Measurements from ENCODE around the gene PANK1.

Gene PANK1

DNA sequence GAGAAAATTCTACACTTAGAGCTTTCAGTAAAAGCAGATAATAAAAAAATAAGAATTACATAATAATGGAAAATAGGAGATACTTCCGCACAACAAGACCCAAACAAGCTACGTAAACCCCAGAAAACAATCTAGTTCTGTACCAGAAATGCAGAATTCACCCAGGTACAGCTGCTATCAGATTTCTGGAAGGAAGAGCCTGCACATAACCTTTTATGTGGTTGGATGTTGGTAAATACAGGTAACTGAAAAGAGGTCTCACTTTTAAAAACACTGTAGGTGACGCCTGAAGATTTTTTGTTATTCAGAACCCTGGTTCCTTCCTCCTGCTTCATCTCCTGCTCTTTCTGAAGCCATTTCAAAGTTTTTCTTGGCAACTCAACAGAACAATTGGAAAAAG, 29.9 kb downstream of the PANK1 start:
- no peak for DNase-seq

DNA sequence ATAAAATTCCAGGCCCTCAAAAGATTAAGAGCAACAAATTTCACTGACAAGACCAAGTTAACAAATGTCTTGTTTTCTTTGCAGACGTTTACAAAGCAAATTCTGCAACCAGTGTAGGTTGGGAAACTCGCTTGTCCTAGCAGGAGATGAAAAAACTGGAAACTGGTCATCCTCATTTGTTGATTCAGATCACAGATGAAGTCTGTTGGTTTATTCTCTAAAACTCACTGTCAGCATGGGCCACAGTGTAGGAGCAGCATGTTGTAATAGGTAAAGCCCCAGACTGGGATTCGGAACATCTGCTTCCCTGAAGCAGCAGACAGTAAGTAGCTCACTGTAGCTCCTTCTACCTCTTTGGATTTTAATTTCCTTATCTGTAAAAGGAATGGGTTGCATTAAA, 31.5 kb downstream of the PANK1 start:
- no peak for DNase-seq

DNA sequence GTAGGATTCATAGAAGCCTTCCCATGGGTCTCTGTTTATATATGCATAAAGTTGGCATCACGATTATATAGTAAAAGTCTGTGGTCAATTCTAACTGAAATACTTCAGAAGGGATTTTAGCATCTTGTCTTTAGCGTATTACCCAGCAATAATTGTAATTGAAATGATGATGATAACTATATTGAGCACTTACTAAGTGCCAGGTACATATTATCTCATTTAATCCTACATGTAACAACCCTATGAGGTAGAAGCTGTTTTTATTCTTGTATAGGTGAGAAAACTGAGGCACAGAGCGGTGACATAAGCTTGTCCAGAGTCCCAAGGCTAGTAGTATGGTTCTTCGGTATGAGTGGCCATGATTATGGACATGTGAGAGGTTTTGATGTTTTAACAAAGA, 33.8 kb downstream of the PANK1 start:
- DNase-seq: no peak

DNA sequence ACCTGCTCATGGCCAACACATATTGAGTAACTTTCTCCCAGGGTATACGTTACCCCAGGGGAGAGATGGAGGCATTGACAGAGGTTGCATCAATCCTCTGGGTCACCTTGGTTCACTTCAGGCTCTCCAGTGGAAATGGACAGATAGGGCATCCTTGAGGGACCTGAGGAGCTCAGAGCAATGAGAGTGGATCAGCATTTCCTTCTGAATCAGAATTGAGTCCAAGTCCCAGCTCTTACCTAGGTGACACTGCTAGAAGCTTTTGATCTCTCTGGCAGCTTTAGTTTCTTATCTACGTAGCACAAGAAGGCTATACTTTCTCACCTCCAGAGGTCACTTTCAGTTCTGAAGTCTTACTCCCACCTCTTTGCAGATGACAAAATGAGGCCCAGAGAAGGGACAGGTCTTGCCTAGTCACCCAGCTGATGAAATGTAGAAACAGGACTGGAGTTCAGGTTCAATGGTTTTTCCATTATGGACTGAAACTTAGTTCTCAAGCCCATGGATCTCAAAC, 35.2 kb downstream of the PANK1 start:
- DNase-seq: no peak

DNA sequence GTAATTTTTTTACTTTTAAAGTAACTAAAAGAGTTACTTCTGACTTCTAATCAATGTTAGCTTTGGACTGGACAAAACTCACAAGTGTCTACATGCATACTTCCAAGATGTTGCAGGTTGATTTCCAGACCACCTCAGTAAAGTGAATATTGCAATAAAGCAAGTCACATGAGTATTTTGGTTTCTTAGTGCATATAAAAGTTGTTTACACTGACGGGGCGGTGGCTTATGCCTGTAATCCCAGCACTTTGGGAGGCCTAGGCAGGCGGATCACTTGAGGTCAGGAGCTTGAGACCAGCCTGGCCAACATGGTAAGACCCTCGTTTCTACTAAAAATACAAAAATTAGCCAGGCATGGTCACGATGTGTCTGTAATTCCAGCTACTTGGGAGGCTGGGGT, 40.8 kb downstream of the PANK1 start:
- DNase-seq: no peak

DNA sequence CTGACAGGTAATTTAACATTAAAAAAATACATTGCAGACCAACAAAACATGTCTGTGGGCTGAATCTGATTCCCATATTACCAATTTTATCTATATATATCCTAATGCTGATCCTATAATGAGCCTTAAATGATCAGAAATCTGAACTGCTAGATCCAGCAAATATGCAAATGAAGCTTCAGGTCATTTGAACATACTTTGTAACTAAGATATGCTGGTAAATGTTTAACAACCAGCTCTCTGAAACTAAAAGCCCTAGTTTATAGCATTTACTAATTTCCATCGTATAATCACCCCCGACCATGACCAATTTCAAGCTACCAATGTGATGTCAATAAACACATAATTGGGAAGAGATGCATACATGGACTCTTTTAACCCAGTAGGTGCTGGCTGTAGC, 42.1 kb downstream of the PANK1 start:
- no peak for DNase-seq

DNA sequence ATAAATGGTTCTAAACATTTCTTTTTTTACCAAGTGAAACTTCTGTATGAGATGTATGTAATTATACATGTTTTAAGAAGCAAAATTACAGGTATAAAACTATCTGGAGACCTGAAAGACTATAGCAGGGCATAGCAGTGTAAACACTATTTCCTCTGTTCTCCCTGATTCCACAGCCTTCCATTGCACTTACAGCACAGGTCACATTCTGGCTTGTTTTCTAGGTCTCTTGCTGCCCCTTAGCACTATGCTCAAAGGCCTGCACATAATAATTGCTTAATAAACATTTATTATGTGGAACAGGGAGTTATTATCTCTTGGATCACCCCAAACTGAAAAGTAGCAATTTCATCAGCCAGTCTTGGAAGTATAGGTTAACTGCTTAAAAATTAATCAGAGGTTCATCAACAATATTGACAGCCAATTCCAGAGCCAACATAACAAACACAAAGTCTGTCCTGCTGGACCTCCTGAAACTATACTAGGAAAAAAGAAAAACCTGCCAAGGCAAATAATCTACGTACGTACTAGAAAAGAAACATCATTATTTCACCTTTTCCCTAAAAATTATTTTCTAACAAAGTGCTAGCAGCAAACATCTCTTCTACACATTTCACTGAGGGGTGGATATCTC, 43.2 kb downstream of the PANK1 start:
- no peak for DNase-seq

DNA sequence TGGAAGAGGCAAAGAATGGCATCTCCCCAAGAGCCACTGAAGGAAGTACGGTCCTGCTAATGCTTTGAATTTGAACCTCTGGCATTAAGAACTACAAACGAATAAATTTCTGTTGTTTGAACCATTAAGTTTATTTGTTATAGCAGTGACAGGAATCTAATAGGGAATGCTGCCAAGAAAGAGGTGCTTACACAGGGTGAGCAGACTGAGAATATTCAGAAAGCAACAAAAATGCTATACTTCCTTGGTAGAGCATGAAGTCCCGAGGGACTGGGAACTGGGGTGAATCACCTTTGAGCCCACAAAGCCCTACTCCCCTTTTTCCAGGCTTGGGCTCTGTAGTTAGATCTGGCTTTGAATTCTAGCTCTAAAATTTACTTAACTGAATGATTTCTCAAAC, 45.0 kb downstream of the PANK1 start:
- no peak for DNase-seq

DNA sequence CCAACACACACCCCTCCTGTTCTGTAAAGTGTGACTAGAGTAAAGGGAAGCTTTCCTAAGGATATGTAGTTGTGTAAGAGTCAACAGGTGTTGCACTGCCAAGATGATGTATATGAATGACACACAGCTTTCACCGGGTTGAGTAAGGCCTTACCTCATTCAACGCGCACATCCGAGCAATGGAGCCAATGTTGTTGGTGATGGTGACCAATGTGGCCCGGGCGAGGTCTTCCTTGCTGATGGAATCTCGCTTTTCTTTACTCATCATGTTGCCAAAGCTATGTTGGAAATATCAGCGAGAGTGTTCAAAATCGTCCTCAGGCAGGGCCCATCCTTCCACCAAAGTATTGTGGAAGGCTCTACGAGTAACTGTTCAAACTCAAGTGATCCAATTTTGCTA, 52.0 kb downstream of the PANK1 start:
- DNase-seq: no peak

DNA sequence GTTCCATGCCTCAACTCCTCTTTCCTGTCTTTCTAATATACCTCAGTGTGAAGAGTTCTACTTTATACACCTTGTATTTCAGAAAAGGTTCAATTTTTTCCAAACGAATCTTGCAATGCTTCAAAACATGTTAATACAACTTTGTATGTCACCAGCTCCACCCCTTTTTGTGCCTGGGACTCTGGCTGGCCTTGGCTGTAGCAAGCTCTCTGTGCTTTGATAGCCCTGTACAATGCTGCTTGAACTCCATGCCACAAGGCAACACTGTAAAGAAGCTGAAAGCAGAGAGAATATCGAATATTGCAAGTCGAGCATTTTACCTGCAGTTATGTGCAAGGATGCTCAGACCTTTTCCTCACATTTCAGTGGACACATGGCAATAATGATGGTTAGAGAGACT, 52.5 kb downstream of the PANK1 start:
- no peak for DNase-seq

DNA sequence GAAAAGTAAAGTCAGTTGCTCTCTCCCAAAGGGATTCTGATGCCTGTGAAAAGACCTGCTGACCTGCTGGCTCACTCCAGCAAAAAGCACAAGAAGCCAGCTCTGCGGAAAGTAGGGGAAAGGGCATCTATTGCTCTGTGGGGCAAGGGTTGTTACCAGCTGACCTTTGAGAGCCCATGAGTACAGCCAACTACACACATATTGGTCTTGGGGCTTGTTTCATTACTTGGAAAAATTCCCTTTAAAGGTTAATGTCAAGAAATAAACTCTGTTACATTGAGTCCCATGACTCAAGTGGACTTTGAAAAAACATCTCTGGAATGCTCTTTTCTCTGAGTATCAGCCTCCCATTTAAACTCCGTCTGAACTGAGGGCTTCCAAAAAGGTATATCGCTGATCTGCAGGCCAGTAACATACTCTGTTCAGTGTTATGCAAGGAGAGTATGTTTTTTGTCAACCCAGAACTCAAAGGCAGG, 53.2 kb downstream of the PANK1 start:
- no peak for DNase-seq

DNA sequence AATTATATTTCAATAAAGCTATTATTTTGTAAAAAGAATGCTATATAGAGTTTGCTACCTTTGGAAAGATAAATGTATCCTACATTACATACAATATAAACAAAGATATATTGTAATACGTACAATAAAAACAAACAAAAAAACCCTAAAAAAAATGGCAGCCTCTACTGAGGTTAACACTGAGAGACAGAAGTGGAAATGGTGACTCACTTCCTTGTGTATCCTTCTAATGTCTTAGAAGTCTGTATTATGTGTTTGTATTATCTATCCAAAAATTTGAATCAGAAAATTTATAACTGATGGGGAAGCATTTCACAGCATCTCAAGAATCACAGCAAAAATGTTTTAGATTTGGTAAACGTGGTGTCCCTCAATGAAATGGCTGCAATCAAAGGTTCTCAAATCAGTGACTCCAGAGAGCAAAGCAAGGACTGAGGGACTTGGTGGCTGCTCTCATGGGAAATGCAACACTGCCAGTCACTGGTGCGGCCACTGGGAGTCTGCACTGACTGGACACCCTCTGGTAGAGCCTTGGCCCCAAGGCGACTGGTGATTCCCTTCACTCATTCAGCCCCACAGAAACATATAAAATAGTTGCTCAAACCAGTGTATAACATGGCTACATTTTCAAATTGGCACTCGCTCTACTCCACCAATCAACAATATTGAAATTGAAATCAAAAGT, 53.8 kb downstream of the PANK1 start:
- no peak for DNase-seq

DNA sequence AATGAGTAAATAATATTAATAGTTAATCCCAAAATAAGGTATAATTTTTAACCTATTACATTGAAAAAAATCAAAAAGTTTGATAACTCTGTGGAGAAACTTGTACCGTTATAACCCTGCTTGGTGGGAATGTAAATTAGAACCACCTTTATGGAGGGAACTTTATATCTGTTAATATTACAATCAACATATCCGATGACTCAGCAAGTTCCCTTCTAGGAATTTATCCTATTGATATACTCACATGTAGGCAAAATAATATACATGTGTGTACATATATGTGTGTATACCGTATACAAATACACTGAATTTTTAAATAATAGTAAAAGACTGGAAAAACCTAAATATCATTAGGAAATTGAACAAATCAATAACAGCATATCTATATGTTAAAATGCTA, 54.7 kb downstream of the PANK1 start:
- DNase-seq: no peak

DNA sequence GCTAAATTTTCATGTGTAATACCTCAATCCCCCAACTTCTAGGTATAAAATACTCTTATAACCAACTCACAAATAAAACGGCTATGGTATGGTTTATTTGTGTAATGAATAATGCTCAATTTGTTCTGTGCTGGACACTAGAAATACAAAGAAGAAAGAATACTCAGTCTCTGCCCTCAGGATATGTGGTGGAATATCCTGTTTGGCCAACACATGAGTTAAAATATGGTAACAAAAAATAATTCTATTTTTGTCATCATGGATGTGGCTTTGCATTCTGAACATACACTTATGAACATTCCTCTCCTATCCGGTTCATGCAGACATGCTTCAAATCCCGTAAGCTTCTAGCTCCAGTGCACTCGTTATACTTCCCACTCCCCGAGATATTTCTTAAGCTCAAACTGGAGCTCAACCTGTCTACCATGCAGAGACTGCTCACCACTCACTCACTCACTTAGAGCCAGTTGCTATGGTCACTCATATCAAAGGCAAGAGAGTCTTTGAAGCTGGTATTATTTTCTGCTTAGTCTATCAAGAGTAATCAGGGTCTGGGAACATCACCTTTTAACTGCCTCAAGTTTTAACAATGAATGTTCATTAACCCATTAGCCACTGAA, 55.8 kb downstream of the PANK1 start:
- no peak for DNase-seq

DNA sequence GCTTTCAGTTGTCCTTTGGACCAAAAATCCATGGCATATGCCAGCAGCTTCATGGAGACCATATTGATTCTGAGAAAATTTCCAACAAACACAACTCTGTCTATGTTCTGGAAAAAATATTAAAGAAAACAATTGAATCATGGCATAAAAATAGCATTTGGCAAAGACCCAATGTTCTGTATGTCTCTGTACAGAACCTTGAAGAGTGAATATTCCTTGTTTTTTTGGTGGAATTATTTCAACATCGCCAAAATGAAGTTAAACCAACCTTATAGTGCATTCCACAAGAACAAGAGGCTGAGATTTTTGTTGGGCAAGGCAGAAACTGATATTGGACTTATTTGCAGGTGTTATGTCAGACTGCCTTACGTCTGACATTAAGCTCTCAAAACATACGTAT, 56.4 kb downstream of the PANK1 start:
- DNase-seq: no peak

DNA sequence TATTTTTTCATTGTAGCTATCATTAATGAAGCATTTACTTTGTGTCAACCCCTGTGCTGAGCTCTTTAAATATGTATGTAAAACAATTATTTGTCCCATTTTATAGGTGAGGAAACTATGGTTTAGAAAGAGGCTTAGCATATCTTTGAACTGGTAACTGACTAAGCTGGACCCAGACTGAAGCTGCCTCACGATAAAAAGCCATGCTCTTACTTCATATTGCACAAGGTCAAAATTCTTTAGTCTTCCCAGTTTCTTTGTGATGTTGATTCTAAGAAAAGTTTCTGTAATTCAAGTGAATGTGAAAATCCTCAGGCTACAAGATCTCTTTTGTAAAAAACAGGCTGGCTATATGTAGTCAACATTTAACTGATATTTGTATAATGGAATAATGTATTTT, 63.0 kb downstream of the PANK1 start:
- DNase-seq: no peak

DNA sequence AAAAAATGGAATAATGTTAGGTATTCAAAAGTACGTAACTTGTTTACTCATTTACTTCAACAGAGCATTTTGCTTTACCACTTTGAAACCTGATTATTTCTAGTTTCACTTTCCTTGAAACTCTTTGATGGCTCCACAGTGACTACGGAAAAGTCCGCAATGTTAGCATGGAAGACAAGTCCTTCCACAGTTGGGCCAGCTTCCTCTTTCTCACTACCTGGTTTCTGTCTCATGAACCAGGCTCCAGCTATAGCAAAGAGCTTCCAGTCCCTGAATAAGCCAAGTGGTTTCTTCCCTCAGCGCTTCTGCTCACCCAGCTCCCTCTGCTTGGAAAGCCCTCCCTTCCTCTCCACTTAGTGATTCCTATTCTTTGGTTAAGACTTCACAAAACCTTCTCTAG, 64.8 kb downstream of the PANK1 start:
- no peak for DNase-seq

DNA sequence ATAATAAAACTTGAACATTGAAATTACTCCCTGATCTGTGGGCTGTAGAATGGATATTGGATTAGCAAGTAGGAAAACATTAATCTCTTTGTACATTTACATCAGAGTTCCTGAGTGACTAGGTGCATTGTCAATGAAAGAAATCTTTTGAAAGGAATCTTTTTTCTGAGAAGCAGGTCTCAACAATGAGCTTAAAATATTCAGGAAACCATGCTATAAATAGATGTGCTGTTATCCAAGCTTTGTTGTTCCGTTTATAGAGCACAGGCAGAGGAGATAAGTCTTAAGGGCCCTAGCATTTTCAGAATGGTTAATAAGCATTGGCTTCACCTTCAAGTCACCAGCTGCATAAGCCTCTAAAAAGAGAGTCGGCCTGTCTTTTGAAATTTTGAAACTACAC, 68.3 kb downstream of the PANK1 start:
- DNase-seq: no peak

DNA sequence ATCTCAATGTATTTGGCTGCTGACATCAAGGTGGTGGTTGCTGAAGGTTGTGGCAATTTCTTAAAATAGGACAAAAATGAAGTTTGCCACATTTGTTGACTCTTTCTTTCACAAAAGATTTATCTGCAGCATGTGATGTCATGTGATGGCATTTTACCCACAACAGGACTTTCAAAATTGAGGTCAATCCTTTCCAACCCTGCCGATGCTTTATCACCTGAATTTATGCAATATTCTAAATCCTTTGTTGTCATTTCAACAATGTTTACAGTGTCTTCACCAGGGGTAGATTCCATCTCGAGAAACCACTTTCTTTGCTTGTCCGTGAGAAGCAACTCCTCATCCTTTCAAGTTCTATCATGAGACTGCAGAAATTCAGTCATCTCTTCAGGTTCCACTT, 69.0 kb downstream of the PANK1 start:
- no peak for DNase-seq

DNA sequence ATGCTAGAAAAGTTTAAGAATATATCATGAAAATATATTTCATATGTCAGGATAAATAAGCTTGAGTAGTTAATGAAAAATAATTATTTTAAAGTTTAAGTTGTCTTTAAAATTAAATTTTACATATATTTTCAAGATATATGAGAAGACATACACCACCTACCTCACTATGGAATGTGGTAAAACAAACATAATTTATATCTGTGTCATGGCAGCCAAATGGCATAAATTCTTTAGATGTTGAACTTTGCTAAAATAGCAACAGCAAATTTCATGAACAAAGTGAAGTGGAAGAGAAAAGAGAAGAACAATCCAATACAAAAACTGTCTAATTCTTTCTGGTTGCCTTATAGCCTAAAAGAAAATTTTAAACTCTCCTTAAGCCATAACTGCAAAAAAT, 70.0 kb downstream of the PANK1 start:
- no peak for DNase-seq

DNA sequence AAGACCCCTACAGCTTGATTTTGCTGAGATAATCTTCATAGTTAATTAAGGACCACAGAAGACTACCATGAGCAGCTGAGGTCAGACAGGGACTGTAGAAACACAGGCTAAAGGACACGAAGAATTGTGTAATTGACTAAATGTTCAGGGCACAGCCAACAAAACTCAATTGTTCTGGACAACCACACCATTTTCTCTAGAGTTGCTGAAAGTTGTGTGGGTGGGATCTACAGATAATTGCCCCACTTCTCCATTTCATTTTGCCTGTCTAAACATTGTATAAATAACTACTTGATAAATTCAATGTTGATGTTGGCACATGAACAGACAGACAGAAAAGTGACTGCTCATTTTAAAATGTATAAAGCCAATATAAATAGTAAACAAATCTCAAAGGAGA, 70.7 kb downstream of the PANK1 start:
- DNase-seq: no peak

DNA sequence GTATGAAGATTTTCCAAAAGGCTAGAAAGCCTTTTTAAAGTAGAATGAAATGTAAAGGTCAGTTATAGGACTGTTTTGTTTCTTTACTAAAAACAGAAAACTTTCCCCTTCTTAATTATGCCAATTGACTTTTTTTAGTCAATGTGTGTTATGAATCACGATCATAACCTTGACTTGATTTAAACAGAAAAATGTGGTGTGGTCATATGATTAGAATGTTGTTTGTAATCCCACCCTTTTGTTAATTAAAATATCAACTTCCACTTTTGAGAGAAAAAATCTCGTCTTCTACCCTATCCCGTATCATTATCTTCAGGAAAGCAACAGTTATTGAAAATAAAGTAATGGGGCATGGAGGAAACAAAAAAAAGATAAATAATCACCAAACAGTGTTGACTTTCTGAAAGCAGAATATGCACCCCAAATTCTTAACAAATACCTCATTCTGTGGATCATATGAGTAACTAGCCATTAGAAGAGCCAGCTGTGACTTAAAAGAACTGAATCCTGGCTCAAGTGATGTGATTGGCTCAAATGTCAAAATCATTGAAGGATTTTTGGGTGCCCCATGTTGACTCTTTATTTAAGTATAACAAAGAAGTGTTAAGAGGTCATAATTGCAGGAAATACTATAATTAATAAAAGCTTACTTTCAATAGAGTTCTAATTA, 77.3 kb downstream of the PANK1 start:
- DNase-seq: no peak

DNA sequence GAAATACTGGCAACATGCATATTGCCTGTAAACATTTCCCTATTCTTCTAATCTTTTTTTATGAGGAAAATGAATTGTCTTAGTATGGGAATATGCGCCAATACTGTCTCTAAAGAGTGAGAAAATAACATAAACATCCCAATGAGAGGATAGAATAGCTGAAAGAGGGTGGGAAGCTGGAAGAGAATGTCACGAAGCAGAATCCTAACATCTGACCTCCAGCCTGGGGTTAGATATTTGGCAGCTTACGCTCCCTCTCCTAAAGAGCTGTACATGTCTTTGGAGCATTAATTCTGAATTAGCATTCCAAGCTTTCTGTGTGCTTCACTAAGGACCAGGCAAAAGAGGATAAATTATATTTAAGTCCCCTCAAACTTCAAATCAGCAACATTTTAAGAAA, 78.0 kb downstream of the PANK1 start:
- no peak for DNase-seq

All from 8988T (cell line).